HG03520 (cell line): ENCODE results near the gene MAP2K3.

Source experiments
- ATAC-seq: cut with Tn5 transposase; IDR thresholded peaks from one replicate; pipeline ENCODE4 v1.9.1; 2021; ENCODE audit warnings: mild to moderate bottlenecking, moderate library complexity; ENCODE audit not compliant: unreplicated experiment

Gene MAP2K3

GRCh38 chr17:21282231-21282630, 2.3 kb upstream of the MAP2K3 start:
- ATAC-seq: no peak

GRCh38 chr17:21282850-21283249, 1.7 kb upstream of the MAP2K3 start:
- ATAC-seq: no peak

GRCh38 chr17:21283482-21284318, 811 bp upstream of the MAP2K3 start:
- ATAC-seq: peak; percentile 10

- ATAC-seq: no peak
Observed at GRCh38 chr17:21285164-21286065, 904 bp downstream of the MAP2K3 start.

GRCh38 chr17:21286066-21286770, 1.7 kb downstream of the MAP2K3 start:
- no peak for ATAC-seq

GRCh38 chr17:21286909-21287702, 2.6 kb downstream of the MAP2K3 start:
- ATAC-seq: no peak

GRCh38 chr17:21287703-21288449, 3.4 kb downstream of the MAP2K3 start:
- no peak for ATAC-seq

- ATAC-seq: no peak
Observed at GRCh38 chr17:21288571-21289017, 4.1 kb downstream of the MAP2K3 start.

- ATAC-seq: no peak
Observed at GRCh38 chr17:21289175-21289901, 4.8 kb downstream of the MAP2K3 start.

- ATAC-seq: no peak
Observed at GRCh38 chr17:21289902-21290571, 5.5 kb downstream of the MAP2K3 start.

GRCh38 chr17:21291357-21291756, 6.8 kb downstream of the MAP2K3 start:
- no peak for ATAC-seq

GRCh38 chr17:21291862-21292261, 7.4 kb downstream of the MAP2K3 start:
- ATAC-seq: no peak

- ATAC-seq: no peak
Observed at GRCh38 chr17:21292867-21293830, 8.6 kb downstream of the MAP2K3 start.

- ATAC-seq: no peak
Observed at GRCh38 chr17:21293831-21294210, 9.3 kb downstream of the MAP2K3 start.

GRCh38 chr17:21294321-21295035, 10.0 kb downstream of the MAP2K3 start:
- no peak for ATAC-seq

- ATAC-seq: no peak
Observed at GRCh38 chr17:21295036-21295952, 10.8 kb downstream of the MAP2K3 start.
